H1 (cell line): ENCODE measurements around the gene CCDC195.

Experiments used
- CTCF ChIP-seq, 3 experiments: IDR thresholded peaks; 1 replicate in 2 of 3; 2 replicates in 1 of 3; pipeline versions ENCODE4 v1.5.1 to v1.6.1; 2011; ENCODE audit warnings: low read length in 3 of 3, mild to moderate bottlenecking in 3 of 3, inconsistent platforms in 2 of 3, low read depth in 1 of 3, moderate library complexity in 1 of 3; ENCODE audit not compliant: insufficient read depth in 1 of 3; ENCODE audit errors: control extremely low read depth in 1 of 3
- MAFK ChIP-seq: IDR thresholded peaks from 2 replicates; pipeline ENCODE4 v1.6.1; 2012; ENCODE audit warnings: low read depth, mild to moderate bottlenecking, improper control_type of control experiment, low read length

- TF ChIP-seq CTCF (IDR thresholded peaks at IDR 0.05; ENCODE audit: control extremely low read depth in 1 of 3, insufficient read depth in 1 of 3, low read depth in 1 of 3, low read length in 3 of 3) (no peak), MAFK (no peak)
Measured at GRCh38 chr2:224669449-224669848, 46.7 kb downstream of the CCDC195 start.
